DMS53 (cell line): ENCODE measurements around the gene AFF1.
"Not testable (repeated sequence)": the region's sequence is repeated elsewhere in the genome, so short reads cannot be mapped to it uniquely, and the experiment has no call there.

Experiments
- DNase-seq: peaks from one replicate; lab custom pipeline; 2025; lab: John Stamatoyannopoulos, UW

AFF1 gene

GRCh38 chr4:87117051-87117731 is 182.4 kb downstream of the AFF1 start:
- no peak for DNase-seq

GRCh38 chr4:87117732-87118075 is 182.9 kb downstream of the AFF1 start:
- DNase-seq: no peak

DNA sequence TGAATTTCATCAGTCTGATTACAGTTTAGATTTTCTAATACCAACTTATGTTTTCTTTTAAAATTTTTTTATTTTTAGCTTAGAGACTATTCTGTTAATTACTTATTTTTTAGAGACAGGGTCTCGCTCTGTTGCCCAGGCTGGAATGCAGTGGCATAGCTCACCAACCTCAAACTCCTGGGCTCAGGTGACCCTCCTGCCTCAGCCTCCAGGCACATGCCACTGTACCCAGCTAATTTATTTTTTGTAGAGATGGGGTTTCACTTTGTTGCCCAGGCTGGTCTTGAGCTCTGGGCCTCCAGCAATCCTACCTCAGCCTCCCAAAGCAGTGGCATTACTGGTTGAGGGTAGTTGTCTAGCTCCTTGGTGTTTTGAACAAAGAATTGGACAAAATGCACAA is 183.6 kb downstream of the AFF1 start:
- no peak for DNase-seq

- DNase-seq: peak; percentile 8
Measured at GRCh38 chr4:87118826-87119225, 184.0 kb downstream of the AFF1 start.

- no peak for DNase-seq
Measured at GRCh38 chr4:87120010-87120409, 185.2 kb downstream of the AFF1 start.

DNA sequence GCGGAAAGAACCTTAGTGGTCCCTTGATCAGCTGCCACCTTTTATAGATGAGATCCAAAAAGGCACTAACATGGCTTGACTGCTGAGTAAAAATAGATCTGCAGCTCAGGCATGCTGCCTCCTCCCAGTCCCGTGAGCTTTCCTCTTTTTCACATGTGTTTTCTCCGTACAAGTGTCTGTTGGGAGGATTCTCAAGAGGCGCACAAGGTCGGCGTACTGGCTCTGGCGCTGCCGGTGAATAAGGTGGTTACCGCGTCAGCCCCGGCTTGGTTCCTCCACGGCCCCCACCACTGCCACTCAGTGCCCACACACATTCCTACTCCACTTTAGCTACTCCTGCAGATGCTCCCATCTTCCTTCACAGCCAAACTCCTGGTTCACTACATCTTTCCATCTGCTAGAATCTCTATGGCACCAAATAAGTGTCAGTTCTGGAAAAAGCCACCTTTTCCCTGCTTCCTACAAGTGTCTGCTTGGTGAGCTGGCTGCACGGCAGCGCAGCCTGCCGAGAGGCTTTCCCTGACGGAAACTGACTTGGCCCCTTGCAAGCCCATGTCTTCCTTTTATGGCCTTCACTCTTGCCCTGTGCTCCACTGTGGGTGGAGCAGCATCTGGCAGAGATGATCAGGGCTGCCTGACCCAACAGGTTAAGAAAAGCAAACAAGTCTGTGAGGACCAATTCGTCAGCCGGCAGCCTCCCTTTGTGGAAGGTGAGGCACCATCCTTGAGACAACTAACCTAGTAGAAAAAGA is 185.8 kb downstream of the AFF1 start:
- peak; percentile 20 for DNase-seq

GRCh38 chr4:87121341-87122065 is 186.7 kb downstream of the AFF1 start:
- no peak for DNase-seq

- DNase-seq: no peak
Measured at GRCh38 chr4:87122252-87122651, 187.4 kb downstream of the AFF1 start.

- DNase-seq: no peak
Measured at GRCh38 chr4:87126056-87126455, 191.2 kb downstream of the AFF1 start.

- no peak for DNase-seq
Measured at GRCh38 chr4:87128006-87128705, 193.3 kb downstream of the AFF1 start.

DNA sequence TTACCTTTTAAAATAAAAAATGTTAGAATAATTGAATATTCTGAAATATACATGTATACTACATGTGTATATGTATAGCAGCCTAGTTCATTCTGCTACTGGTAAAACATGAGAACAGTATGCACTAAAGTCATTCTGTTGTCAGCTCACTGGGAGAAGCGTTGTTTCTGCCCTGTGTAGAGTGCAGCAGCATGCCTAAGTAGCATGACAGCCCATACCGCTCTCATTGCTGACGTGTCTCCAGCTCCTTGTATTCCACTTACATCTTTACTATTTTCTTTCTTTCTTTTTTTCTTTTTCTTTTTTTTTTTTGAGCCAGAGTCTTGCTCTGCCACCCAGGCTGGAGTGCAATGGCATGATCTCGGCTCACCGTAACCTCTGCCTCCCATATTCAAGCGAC is 194.9 kb downstream of the AFF1 start:
- no peak for DNase-seq

DNA sequence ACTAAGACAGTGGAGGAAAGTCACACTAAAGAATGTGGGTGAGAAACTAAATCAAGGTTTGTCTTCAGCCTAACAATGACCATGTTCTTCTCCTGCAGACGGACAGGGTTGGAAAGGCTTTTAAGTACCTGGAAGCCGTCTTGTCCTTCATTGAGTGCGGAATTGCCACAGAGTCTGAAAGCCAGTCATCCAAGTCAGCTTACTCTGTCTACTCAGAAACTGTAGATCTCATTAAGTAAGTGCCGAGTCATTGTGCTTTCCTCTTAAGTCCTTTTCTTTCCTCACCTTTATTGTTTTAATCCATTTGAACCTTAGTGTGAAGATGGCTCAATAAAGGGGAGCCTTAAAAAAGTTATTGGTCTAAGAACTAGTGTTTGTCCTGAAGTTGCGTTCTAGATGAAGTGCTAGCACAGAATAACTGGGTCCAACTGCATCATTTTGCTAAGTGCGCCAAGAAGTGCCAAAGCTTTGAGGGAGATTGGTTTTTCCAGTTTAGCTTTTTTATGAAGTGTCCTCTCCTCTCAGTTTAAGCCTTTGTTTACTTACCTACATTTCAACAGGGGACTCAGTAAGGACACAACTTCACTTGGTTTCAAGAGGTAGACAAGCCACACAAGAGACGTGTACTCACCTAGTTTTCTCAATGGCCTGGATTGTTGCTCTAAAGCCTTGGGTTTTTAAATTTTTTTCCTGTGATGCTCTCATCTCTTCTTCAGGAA is 196.3 kb downstream of the AFF1 start:
- peak; percentile 23 for DNase-seq

GRCh38 chr4:87132035-87132434 is 197.2 kb downstream of the AFF1 start:
- DNase-seq: no peak

DNA sequence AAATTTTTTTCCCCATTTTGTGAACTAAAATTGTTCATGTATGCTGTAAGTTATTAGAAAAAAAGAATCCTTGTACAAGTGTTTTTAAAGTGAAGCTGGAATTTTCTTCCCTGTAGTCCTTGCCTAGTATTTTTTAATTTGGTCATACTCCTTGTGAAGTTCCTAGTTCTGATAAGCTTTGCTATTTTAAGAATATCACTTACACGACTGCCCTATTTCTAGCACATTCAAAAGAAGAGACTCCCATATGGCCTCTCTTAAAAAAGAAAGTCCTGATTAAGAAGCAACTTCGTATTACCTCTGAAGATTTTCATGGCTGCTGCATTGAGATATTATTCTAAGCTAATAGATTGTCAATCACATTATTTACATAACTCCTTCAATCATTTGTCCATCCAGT is 198.4 kb downstream of the AFF1 start:
- no peak for DNase-seq

GRCh38 chr4:87134122-87134521 is 199.3 kb downstream of the AFF1 start:
- DNase-seq: no peak

- no peak for DNase-seq
Measured at GRCh38 chr4:87141428-87141827, 206.6 kb downstream of the AFF1 start.

- no peak for DNase-seq
Measured at GRCh38 chr4:87144356-87144755, 209.5 kb downstream of the AFF1 start.

DNA sequence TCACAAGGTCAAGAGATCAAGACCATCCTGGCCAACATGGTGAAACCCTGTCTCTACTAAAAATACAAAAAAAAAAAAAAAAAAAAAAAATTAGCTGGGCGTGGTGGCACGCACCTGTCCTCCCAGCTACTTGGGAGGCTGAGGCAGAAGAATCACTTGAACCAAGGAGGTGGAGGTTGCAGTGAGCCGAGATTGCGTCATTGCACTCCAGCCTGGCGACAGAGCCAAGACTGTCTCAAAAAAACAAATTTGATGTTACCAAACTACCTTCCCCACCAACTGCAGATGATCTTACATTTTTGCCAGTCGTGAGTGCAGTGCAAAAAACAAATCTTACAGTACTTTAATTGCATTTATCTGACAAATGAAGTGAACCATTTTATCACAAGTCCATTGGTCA is 211.1 kb downstream of the AFF1 start:
- DNase-seq: not testable (repeated sequence)

DNA sequence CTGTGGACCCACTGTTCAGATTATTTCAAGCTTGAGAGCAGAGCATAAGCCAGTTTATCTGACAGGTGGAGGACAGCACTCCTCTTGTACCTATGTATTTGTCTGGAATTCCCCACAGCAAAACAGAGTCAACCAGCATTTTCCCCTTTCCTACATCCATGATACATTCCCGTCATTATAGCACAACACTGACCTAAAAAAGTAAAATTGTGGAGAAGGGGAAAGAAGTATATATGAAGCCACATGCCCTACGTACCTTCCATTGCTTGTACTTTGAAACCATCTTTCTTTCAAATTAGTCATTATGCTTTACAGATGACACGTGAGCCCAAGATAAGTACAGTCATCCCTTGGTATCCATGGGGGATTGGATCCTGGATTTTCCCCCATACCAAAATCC is 212.3 kb downstream of the AFF1 start:
- DNase-seq: no peak

DNA sequence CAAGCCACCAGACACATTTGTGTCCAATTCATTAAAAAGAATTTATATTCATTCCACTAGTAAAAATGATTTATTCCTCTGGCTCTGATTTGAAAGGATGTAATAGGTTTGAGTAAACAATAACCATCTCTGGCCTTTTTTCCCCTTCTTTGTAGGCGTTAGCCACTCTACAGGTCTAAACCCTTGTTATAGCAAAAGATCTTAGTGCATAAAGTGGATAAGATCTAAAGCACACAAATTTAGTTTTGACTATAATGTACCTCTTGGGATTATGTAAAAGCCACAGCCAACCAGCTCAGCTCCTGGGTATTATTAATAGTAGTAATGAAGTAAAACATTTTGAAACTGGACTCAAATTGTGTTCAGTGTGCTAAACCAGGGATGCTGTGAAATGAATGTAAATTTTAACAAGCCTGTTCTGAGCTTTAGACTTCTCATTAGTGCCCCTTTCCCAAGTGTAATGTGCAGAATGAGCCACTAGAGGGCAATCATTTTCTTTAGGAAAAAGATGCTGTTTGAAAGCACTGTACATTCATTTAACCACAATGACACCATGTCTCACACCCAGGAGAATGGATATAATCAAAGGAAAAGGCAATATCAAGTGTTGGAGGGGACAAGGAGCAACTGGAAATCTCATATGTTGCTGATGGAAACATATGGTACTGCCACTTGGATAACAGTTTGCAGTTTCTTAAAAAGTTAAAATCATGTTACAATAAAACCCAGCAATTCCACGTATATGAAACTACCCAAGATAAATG is 215.9 kb downstream of the AFF1 start:
- DNase-seq: peak; percentile 77

- no peak for DNase-seq
Measured at GRCh38 chr4:87151730-87152129, 216.9 kb downstream of the AFF1 start.
